GM10248 (cell line): ENCODE results near the gene FABP7.

Experiments used
- CTCF ChIA-PET: fragments of 300-600 bp; sonication (Branson Sonifier 250); formaldehyde crosslinking; extraction: SDS; loops from one replicate; lab custom pipeline; 2021; ENCODE audit warnings: antibody characterized with exemption; lab: Yijun Ruan, JAX
- POLR2A ChIA-PET: fragments of 350-650 bp; sonication (Branson Sonifier 250); formaldehyde crosslinking; extraction: SDS; loops from one replicate; lab custom pipeline; 2020; ENCODE audit warnings: antibody characterized with exemption; lab: Yijun Ruan, JAX
- DNase-seq: peaks from one replicate; pipeline ENCODE4 v3.0.0; 2012; ENCODE audit errors: extremely low spot score
- CTCF ChIP-seq: IDR thresholded peaks from 2 replicates; pipeline ENCODE4 v1.5.1; 2012; ENCODE audit warnings: mild to moderate bottlenecking, low read depth; ENCODE audit errors: extremely low read depth, missing control alignments, control extremely low read depth

FABP7 gene

GRCh38 chr6:122833021-122833491, 53.5 kb downstream of the FABP7 start:
- TF ChIP-seq CTCF, result no peak
- POLR2A ChIA-PET, result no interaction called here
- DNase-seq, result no peak
- CTCF ChIA-PET, result interaction anchor here (1.3 to 2.4 kb wide), 2 partner anchors 11 to 102 kb away, joined by 3 to 10 read pairs; no protein-coding TSS in a partner anchor
